ENCODE data around the gene PHACTR1.

DNA sequence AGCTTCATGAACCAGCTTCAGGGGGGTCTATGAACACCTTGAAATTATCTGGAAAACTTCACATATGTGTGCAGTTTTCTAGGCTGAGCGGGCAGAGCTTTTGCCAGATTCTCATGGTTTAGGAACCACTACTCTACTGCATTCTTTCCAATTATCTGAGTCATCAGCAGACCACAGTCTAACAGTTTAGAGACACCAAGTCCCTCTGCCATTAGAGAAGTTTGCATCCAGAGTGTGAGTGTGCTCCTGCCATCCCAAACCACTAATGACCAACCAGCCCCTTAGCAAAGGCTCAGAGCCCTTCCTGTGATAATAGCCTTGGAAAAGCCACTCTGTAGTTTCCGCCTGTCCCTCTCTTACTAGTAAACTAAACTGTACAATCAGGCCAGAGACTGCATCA is 96.8 kb downstream of the PHACTR1 start:
- TF ChIP-seq, protein P1, sequence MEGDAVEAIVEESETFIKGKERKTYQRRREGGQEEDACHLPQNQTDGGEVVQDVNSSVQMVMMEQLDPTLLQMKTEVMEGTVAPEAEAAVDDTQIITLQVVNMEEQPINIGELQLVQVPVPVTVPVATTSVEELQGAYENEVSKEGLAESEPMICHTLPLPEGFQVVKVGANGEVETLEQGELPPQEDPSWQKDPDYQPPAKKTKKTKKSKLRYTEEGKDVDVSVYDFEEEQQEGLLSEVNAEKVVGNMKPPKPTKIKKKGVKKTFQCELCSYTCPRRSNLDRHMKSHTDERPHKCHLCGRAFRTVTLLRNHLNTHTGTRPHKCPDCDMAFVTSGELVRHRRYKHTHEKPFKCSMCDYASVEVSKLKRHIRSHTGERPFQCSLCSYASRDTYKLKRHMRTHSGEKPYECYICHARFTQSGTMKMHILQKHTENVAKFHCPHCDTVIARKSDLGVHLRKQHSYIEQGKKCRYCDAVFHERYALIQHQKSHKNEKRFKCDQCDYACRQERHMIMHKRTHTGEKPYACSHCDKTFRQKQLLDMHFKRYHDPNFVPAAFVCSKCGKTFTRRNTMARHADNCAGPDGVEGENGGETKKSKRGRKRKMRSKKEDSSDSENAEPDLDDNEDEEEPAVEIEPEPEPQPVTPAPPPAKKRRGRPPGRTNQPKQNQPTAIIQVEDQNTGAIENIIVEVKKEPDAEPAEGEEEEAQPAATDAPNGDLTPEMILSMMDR (IDR thresholded peaks at IDR 0.05; ENCODE audit: insufficient read depth, low read depth, low read length), result no peak
- no peak for TF ChIP-seq EZH2 (IDR thresholded peaks at IDR 0.05; ENCODE audit: insufficient read depth, low read length)

Data from astrocyte (in vitro differentiated cells and primary cell).